Left lung (tissue), 10 donors: Measurements from ENCODE around the gene SPEN. TPM values are rescaled to one million over a fixed set of nuclear protein-coding genes. Genes with fewer than 3 reads are reported as not detected.
A peak's percentile ranks its signal among the peaks of the same experiment; 100 is the strongest.

Experiments used
- ATAC-seq: fragments of 200-7000 bp; cut with Tn5 transposase; one replicate; pipeline ENCODE4 v1.9.1; 2020; ENCODE audit warnings: moderate library complexity
- DNase-seq, 4 donors: peaks; one replicate each; pipeline ENCODE4 v3.0.0-alpha.2; 2013 to 2020
- H3K27ac ChIP-seq, 2 donors: fragments of 200-600 bp; sonication (generic) in 1 of 2; one replicate each; pipeline versions ENCODE4 v1.5.0 to v1.8.0; 2020 to 2021
- H3K27me3 ChIP-seq, 2 donors: fragments of 200-600 bp; sonication (generic) in 1 of 2; one replicate each; pipeline versions ENCODE4 v1.5.0 to v1.8.0; 2020 to 2021
- H3K36me3 ChIP-seq, 2 donors: fragments of 200-600 bp; sonication (generic) in 1 of 2; one replicate each; pipeline versions ENCODE4 v1.5.0 to v1.8.0; 2020 to 2021
- H3K4me1 ChIP-seq, 2 donors: fragments of 200-600 bp; one replicate each; pipeline ENCODE4 v1.8.0; 2021
- H3K4me3 ChIP-seq, 2 donors: fragments of 200-600 bp; sonication (generic) in 1 of 2; one replicate each; pipeline versions ENCODE4 v1.5.0 to v1.8.0; 2020 to 2021; ENCODE audit warnings: mild to moderate bottlenecking in 1 of 2
- H3K9me3 ChIP-seq, 2 donors: fragments of 200-600 bp; sonication (generic) in 1 of 2; one replicate each; pipeline versions ENCODE4 v1.5.0 to v1.8.0; 2020 to 2021
- CTCF ChIP-seq, 2 donors: fragments of 200-600 bp; sonication (generic) in 1 of 2; IDR thresholded peaks; one replicate each; pipeline versions ENCODE4 v1.5.0 to v1.8.0; 2021; ENCODE audit warnings: antibody characterized with exemption in 2 of 2
- intact Hi-C, 2 donors: fragments of 100-400 bp; cut with DNase I; formaldehyde crosslinking; loops; one replicate each; pipeline versions ENCODE4 v1.11.2 to v1.14.2; 2022
- polyA plus RNA-seq, 6 donors: library from polyadenylated mRNA; unstranded; fragments of 120-200 nt; gene quantifications; one replicate each; pipeline ENCODE4 v1.2.1, GENCODE V29; 2013; ENCODE audit not compliant: insufficient read length in 6 of 6
- total RNA-seq, 2 donors: library from RNA; stranded (reverse); fragmentation: NEBNext Ultra II Directional; extraction: Animal tissue kit (Norgen Biotek cat#: 25700); gene quantifications; one replicate each; pipeline ENCODE4 v1.2.1, GENCODE V29; 2021
- donor health status: DM: no; HTN: yes; CAD: no.
- donor health status: DM: no; HTN: no; CAD: no.

SPEN gene
- total and polyA plus RNA-seq, 8 donors, result 37.2 to 71.4 (median 63.3) TPM

GRCh38 chr1:15962176-15962575 is 114.7 kb downstream of the SPEN start:
- H3K9me3 ChIP-seq, result no peaks in the 10 kb centered on the region
- DNase-seq (no peak), ATAC-seq (no peak)
- no peak for TF ChIP-seq CTCF (IDR thresholded peaks at IDR 0.05)
- no peaks in the 10 kb centered on the region for H3K27me3 ChIP-seq
- peaks cover 0 to 14% of the 10 kb centered on the region in 2 donors for H3K36me3 ChIP-seq
- H3K27ac ChIP-seq, result no peak overlapping the region
- H3K4me1 ChIP-seq, result peaks cover 9 to 77% of the 10 kb centered on the region in 2 donors
- no peak overlapping the region for H3K4me3 ChIP-seq
- intact Hi-C loops, result no loop called here

- Histone ChIP-seq H3K36me3 (peaks cover 0 to 14% of the 10 kb centered on the region in 2 donors), H3K27ac (no peak overlapping the region)
- no peak for ATAC-seq
These were observed 115.3 kb downstream of the SPEN start for GRCh38 chr1:15962671-15963362.

GRCh38 chr1:15963363-15963967 is 116.0 kb downstream of the SPEN start:
- no peak for DNase-seq
- Histone ChIP-seq H3K36me3 (peaks cover 0 to 17% of the 10 kb centered on the region in 2 donors), H3K4me3 (no peak overlapping the region), H3K27me3 (no peaks in the 10 kb centered on the region), H3K9me3 (no peaks in the 10 kb centered on the region), H3K4me1 (peaks cover 9 to 77% of the 10 kb centered on the region in 2 donors), H3K27ac (peak overlapping the region in 1 of 2 donors; percentile 30)
- TF ChIP-seq CTCF (IDR thresholded peaks at IDR 0.05), result no peak
- intact Hi-C loops, result no loop called here
- ATAC-seq, result no peak

More at GRCh38 chr1:15962671-15963362, 115.3 kb downstream of the SPEN start:
- Histone ChIP-seq H3K27me3 (no peaks in the 10 kb centered on the region), H3K4me3 (no peak overlapping the region), H3K4me1 (peaks cover 9 to 77% of the 10 kb centered on the region in 2 donors), H3K9me3 (no peaks in the 10 kb centered on the region)
- DNase-seq, result no peak
- intact Hi-C loops, result no loop called here
- no peak for TF ChIP-seq CTCF (IDR thresholded peaks at IDR 0.05)

- no peak for DNase-seq
- TF ChIP-seq CTCF (IDR thresholded peaks at IDR 0.05), result no peak
- intact Hi-C loops, result no loop called here
- peaks cover 0 to 23% of the 10 kb centered on the region in 2 donors for H3K36me3 ChIP-seq
- no peaks in the 10 kb centered on the region for H3K27me3 ChIP-seq
- peaks cover 9 to 72% of the 10 kb centered on the region in 2 donors for H3K4me1 ChIP-seq
- peak overlapping the region in 1 of 2 donors; percentile 30 for H3K27ac ChIP-seq
- no peaks in the 10 kb centered on the region for H3K9me3 ChIP-seq
- H3K4me3 ChIP-seq, result no peak overlapping the region
- ATAC-seq, result peak; percentile 18
These were observed 116.6 kb downstream of the SPEN start for GRCh38 chr1:15963968-15964648.

- H3K27me3 ChIP-seq, result no peaks in the 10 kb centered on the region
- no peak overlapping the region for H3K4me3 ChIP-seq
- peaks cover 9 to 65% of the 10 kb centered on the region in 2 donors for H3K4me1 ChIP-seq
- no peak for TF ChIP-seq CTCF (IDR thresholded peaks at IDR 0.05)
- DNase-seq, result no peak
- peak; percentile 67 for ATAC-seq
- peaks cover 0 to 35% of the 10 kb centered on the region in 2 donors for H3K36me3 ChIP-seq
- peak overlapping the region in 1 of 2 donors; percentile 81 for H3K27ac ChIP-seq
- intact Hi-C loops, result no loop called here
- H3K9me3 ChIP-seq, result no peaks in the 10 kb centered on the region
These were observed 117.8 kb downstream of the SPEN start for GRCh38 chr1:15965228-15965767.
